ENCODE data around the gene JARID2.

GRCh38 chr6:15276036-15276985, 30.4 kb downstream of the JARID2 start:
- TF ChIP-seq CTCF (IDR thresholded peaks at IDR 0.05) (no peak), POLR2A (IDR thresholded peaks at IDR 0.05) (no peak)
